HG02798 (cell line): Measurements from ENCODE around the gene SCIN.

ENCODE experiments used
- ATAC-seq: cut with Tn5 transposase; IDR thresholded peaks from one replicate; pipeline ENCODE4 v1.9.1; 2021; ENCODE audit warnings: mild to moderate bottlenecking; ENCODE audit not compliant: unreplicated experiment, poor library complexity

SCIN gene

DNA sequence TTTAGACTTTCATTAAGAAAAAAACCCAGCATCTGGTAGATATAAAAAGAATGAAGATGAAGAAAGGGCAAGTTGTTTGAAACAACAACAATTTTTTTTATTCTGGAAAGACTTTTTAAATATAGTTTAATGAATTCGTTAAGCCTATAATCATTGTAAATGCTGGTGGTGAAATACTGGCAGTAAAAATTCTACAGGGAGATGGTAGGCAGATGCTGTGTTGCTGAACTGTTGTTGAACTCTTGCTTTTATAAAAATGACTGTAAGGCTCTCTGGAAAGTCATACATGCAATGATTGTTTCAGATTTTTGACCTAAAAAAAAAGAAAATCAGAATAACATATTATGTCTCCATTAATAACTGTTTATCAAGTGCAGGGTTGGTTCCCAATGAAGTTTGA lies 39.0 kb downstream of the SCIN start:
- no peak for ATAC-seq

DNA sequence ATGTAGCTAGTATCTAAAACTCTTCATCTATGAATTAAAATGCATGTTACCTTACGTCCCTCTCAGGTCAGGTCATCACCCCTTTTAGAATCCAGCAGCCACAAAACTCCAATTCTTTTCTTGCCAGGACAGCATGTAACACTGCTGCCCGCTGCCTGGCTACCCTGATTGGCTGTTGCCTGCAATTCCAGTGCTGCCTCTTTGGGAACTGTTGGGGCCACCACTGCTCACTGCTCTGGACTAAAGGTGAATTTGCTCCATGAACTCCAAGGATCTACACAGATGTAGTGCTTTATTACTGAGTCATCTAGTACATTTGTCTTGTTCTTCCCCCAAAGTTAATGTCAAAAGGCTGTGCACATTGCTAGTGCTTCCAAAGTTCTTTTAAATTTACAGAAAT lies 40.4 kb downstream of the SCIN start:
- no peak for ATAC-seq

DNA sequence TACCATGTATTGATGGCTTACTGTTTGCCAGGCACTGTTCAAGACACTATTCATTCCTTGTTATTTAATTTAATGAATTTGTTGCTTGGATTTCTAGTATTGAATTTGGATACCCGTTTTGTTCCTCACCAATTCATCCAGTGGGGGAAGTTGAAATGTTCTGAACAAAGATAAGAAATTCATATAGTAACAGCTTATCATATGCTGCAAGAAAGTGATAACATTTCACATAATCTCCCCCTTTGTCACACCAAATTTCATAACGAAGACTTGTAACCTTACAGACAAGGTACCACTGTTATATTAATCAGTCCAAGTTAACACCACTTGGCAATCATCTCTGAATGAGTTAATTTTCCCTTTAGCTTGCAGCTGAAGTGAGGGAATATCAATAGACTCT lies 42.1 kb downstream of the SCIN start:
- no peak for ATAC-seq

DNA sequence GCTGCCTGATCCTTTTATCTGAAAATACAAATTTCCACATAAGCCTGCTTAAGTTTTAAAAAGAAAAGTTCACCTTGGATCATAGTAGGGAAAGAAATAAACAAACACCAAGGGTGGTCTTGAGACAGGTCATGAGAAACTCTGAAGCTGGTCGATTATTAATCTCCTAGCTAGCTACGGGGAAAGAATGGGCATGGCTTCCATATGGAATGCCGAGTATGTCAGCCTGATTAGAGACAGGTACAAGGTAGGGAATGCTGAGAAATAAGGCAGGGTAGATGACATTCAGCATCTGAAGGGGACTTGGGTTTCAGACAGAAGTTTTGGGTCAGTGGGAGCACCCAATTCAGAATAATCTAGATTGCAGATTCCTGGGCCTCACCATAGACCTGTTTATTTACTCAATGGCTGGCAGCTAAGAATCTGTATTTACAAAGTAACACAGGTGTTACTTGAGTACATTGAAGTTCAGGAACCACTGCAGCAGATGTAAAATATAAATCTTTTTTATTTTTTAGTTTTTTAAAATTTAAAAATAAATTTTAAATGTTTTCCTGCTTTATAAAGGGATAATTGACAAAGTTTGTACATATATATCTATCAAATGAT lies 49.0 kb downstream of the SCIN start:
- no peak for ATAC-seq

DNA sequence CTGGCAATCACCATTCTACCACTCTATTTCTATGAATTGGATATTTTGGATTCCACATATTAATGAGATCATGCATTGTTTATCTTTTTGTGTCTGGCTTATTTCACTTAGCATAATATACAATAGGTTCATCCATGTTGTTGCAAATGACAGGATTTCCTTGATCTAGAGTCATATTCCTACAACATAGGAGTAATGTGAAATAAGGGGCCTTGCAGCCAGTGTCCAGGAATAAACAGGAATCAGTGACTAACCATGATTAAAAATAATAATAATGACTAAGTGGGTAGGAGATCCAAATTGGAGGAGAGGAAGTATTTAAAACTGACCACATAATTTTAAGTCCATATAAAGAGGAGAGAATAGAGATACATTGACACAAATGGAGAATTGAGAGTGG lies 49.9 kb downstream of the SCIN start:
- ATAC-seq, result no peak

DNA sequence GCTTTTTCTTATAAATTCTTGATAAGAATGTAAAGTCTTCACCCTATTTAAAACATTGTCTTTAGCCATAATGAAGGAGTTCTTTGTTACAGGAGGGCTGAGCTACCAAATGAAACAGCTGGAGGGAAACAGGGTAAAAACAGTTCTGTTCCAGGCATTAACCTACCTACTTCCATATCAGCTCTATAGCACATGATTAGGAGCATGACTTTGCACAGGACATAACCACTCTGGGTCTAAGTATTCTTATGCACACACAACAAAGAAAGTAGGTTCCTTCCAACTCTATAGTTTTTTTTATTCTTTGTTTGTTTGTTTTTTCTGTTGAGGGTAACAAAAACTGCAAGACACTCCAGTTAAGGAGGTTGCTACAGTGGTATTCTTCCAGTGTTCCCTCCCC lies 52.7 kb downstream of the SCIN start:
- no peak for ATAC-seq

DNA sequence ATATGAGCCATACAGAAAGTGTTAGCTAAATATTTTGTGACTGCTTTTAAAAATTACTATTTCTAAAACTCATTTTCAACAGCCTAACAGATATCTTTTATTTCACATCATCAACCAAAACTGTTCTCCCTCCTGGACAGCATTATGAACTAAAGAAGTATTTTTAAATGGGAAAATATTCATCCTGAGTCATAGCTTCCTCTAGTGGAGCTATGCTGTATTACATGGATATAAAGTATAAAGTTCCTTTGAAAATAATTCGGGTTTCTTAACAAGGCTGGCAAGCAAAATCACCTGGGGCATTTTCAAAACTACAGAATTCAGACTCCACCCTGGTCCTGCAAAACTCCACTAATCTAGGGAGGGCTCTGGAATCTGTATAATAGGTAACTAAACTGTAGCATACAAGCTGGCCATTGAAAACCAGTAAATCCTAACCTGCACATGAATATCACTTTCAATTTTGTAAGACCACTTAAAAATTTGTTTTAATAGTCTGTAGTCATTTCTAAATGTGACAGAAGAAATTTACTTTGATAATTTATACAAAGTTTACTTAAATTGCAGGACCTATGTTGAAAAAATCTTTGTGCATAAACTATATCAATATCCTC lies 53.5 kb downstream of the SCIN start:
- no peak for ATAC-seq

DNA sequence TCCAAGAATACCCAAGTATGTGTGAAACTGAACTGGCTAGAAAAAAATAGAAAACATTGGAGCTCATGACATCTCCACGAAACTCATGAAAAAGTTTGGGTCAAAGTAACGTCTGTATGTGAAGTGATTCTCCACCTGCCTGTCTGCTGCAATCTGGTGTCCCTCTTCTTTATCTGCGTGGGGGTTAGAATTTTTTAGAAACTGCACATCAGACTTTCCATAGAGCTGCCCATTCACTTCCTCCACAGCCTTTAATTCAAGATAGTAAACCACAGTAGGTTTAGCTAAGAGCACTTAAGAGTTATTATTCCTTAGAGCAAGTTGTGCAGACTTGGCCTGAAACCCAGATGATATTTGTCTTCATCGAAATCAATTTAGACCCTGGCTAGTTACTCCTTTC lies 55.3 kb downstream of the SCIN start:
- no peak for ATAC-seq

DNA sequence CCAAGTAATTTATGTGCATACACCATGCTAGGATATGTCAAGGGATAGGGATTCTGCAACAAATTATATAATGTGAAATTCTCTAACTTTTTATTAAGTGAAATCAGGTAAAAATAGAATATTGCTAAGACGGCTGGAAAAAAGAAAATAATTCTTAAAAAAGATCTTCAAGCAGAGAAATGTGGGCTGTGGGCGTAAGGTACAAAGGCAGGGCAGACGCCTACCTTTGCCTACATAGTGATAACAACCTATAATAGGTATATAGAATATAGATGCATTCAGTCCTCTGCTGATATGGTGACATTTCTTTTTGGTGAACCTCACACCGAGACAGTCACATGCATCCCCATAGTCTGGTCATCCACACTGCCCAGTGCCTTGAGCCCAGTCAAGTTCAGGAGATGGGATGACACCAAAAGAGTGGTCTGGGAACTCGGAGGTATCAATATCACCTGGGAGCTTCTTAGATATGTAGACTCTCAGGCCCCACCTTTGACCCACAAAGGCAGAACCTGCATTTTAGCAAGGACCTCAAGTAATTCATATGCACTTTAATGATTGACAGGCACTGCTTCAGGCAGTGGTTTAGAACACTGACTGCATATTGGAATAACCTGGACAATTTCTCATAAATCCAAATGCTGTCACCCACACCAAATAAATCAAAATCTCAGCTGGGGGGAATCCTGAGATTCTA lies 59.4 kb downstream of the SCIN start:
- no peak for ATAC-seq

DNA sequence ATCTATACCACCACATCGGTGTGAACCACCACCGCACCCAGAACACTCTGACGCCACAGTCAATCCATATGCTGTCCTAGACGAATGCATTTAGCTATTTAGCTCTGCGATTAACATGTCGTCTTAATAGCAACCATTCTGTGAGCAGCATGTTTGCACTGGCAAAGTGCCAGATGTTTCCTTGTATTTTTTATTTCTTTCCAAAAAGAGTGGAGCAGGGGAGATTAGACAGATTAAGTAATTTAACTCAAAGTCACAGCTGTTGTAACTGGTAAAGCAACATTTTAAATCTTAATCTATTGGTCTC lies 59.9 kb downstream of the SCIN start:
- no peak for ATAC-seq

DNA sequence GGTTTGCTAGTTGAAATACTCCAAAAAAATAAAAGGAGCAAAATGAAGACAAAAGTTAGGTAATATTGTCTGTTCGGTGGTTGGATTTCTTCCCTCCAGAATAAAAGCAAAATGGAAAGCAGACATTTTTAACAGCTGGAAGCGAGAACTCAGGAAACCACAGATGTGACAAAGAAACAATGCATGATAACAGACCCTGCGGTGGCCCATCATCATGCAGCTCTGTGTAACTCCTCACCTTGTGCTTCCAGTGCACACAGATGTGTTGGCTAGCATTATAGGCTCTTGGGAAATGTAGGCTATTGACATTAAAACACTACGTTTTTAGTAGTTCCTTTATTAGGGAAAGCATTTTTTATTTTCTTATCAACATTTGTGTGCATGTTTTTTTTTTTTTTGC lies 63.1 kb downstream of the SCIN start:
- no peak for ATAC-seq

DNA sequence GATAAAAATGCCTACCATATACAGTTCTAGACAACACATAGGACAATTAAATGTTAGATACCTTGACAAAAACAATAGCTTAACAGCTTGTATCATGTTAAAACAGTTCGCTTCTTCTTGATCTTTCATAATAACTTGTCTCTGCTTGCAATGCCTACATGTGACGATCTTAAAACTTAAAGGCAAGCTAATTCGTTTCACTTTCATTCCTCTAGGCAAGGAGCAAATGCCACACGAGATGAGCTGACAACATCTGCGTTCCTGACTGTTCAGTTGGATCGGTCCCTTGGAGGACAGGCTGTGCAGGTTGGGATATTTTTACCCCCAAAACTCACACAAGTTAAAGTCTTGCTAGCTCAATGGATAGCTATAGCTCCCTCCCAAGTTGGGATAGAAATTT lies 65.3 kb downstream of the SCIN start:
- peak; percentile 77 for ATAC-seq

DNA sequence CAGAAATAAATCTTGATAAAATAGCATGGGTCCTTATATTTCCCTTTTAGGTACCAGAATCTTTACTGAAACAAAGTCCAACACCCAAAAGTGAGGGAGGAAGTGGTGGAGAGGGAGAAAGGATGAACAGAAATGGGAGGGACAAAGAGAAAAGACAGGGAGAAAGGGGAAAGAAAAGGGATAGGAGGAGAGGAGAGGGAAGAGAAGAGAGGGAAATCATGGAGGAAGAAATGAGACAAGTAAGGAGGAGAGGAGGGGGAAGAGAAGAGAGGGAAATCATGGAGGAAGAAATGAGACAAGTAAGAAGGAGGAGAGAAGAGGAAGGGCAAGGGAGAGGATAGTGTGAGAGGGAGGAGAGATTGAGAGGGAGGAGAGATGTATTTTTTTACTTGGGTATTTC lies 66.8 kb downstream of the SCIN start:
- no peak for ATAC-seq

DNA sequence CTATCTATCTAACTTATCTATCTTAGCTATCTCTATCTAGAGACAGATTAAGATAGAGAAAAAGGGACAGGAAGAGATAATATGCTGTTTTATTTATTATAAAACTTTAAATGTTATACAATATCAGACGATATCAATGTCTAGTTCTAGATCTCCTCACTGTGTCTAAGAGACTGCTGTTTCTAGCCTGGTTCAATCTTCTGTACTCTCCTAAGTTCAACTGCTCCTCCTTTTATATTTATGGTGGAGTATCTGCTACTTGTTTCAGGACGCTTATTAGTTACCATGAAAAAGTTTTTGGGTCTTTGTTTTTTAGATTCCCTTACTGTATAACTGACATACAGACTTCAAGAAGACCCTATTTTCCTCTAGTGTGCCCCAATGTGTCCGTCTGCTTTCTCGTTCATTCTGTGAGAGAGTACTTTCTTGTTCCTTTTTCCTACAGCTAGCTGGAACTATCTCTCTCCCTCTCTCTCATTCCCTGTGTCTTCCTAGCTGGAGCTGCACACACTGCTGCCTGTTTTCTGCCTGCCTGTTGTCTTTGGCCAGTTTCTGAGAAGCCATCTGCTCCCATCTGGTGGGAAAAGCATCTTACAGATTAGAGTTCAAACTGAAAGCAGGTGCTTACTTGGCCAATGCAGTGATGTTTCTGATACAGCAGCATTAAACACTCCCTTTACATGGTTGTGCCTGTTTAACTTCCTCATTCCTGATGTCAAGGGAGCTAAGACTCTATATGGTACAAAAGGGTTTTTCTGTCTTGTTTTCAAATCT lies 67.5 kb downstream of the SCIN start:
- peak; percentile 61 for ATAC-seq

DNA sequence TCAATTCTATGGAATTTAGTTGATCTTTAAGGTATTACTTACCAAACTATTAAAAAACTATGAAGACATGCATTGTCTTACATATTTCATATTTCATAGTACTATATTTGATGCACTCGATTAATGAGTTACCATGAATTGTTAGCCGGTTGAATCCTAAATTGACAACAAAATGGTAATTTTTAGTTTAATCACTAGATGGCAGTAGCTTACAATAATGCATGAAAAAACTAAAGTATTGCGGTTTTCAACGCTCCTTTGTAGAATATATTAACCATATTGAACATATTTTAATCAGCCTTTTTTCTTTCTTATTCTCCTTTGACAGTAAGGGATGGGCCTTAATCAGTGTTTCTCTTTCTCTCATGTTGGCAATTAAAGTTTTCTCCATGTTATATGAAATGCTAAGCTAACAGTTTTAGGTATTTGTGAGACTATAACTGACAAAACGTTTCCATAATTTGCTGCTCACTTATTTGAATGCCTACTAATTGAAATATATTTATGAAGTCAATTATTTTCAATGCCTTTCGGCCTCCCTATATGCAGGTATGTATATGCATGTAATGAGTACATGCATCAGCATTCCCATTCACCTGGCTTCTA lies 68.4 kb downstream of the SCIN start:
- ATAC-seq, result peak; percentile 38

DNA sequence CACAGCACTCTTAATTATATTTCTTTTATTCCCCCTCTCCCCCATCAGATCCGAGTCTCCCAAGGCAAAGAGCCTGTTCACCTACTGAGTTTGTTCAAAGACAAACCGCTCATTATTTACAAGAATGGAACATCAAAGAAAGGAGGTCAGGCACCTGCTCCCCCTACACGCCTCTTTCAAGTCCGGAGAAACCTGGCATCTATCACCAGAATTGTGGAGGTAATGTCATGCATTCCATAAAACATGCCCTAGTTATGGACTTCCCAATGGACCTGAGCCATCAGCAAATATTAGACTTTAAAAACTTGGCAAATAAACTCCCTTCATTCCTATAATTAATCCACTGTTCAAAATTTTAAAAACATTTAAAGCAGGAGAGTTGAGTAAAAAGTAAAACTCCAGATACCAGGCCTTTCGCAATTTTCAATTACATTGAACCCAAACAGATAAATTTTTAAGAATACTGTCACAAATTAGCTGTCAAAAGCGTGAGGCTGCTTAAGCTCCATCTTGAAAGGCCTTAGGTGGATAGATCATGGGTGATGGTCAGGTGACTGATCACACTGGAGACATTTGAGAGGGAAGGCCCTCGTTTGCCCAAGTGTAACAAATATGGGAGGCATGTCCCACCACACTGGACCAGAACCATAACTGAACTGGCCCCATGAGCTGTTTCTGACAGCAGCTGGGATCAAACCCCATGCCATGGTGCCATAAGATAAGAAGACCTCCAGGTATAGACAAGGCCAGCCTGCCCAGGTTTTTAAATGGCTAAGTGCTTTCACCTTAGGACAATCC lies 70.0 kb downstream of the SCIN start:
- ATAC-seq, result no peak

DNA sequence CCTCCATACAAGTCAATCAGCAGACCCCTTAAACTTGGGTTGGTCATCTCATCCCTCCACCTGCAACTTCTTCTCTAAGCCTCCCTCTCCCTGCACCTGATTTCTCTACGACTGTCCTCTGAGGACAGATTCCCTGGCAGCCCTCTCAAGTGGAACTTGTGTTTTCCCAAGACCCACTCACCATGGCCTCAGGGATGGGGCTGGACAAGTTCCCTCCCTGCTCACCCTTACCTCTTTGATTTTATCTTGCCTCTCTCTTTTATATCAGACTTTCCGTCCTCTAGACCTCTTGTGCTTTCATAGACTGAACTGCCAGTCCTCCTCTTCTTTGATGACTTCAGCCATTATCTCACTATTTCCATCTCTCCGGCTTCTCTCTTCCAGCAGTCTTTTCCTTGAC lies 70.7 kb downstream of the SCIN start:
- ATAC-seq, result no peak

DNA sequence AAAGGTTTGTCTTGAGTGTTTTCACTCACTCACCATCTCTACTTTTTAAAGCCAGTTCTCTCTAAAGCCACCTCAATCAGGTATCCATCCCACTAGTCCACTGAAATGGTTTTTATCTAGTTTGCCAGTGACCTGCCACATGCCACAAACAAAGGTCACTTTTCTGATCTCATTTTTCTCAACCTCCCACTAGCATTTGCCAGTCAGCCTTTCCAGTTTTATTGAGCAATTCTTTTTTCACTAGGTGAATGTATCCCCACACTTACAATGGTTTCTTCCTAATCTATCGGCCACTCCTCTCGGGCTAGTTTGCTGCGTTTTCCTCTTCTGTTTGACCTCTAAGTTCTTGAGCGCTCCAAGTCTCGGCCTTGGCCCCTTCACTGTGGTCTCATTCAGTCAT lies 72.0 kb downstream of the SCIN start:
- ATAC-seq, result no peak

DNA sequence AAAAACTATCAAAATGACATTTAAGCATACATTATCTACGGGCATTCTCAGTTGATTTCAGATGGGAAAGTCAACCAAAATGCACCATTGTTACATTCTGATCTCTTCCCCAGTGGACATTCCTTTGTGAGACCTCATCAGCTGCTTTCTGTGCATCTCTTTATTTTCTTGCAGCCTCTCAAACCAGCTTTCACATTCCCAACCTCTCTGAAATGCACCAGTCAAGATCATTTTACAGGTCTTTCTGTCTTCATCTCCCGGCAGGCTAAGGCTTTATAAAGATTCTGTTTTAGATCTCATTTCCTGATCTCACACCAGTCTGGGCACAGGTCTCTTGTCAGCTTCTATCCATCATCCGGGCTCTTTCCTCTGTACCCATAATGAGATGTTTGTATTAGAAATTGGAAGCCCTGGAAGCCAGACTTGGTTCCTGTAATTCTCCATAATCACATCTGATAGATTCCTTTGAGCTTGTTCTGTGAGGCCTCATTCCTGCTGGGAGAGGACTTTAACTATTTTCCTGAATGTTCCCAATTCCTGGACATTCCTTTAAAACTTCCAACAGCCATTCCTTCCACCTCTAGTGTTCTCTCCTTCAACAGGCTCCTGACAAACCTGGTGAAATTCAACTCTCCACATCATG lies 72.6 kb downstream of the SCIN start:
- ATAC-seq, result no peak

DNA sequence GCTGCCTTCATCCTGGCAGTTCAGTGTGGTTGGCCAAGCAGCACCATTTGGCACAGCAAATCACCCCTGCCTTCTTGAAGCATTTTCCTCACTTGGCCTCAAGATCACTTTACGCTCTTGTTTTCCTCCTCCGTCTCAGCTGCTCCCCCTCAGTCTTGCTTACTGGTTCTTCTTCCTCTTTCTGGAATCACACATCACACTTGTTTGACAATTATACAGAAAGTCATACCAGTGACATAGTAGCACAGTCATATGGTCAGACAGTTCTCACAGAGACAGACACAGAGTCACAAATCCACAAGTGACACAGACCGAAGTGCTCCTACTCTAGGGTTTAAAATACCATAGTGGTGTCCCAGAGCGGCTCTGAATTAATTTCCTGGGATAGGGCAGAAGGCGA lies 73.1 kb downstream of the SCIN start:
- peak; percentile 61 for ATAC-seq
